Panc1 (cell line): ENCODE results near the gene SSTR5. TPM values are rescaled to one million over a fixed set of nuclear protein-coding genes. Genes with fewer than 3 reads are reported as not detected.

Experiments
- total RNA-seq: library from RNA; stranded (reverse); gene quantifications from one replicate; pipeline ENCODE4 v1.2.1, GENCODE V29; 2021; ENCODE audit not compliant: unreplicated experiment

SSTR5 gene
- total RNA-seq, 1 experiment from 2014 or later = 2.8 TPM

Other genes starting within 250 kb of the SSTR5 start
- 24.3 TPM for gene LMF1, start 101.8 kb upstream of the SSTR5 start, total RNA-seq
- 1.8 TPM for gene SOX8, start 91.0 kb upstream of the SSTR5 start, total RNA-seq
- gene C1QTNF8, start 23.5 kb downstream of the SSTR5 start, total RNA-seq = 0.39 TPM
- 31.1 TPM for gene CACNA1H, start 80.4 kb downstream of the SSTR5 start, total RNA-seq
- 4.6 TPM for gene TPSG1, start 152.5 kb downstream of the SSTR5 start, total RNA-seq
- gene TPSB2, start 157.4 kb downstream of the SSTR5 start, total RNA-seq = 0.57 TPM
- not detected for gene TPSAB1, start 168.0 kb downstream of the SSTR5 start, total RNA-seq
- 0.26 TPM for gene TPSD1, start 183.3 kb downstream of the SSTR5 start, total RNA-seq
- 198 TPM for gene UBE2I, start 236.9 kb downstream of the SSTR5 start, total RNA-seq